ENCODE data around the gene E2F6. TPM values are rescaled to one million over a fixed set of nuclear protein-coding genes. Genes with fewer than 3 reads are reported as not detected.

The E2F6 gene
- total and polyA plus RNA-seq, 2 of the 4 experiments (the other 2 are of a cell fraction) = 8.2 to 10.9 TPM

DNA sequence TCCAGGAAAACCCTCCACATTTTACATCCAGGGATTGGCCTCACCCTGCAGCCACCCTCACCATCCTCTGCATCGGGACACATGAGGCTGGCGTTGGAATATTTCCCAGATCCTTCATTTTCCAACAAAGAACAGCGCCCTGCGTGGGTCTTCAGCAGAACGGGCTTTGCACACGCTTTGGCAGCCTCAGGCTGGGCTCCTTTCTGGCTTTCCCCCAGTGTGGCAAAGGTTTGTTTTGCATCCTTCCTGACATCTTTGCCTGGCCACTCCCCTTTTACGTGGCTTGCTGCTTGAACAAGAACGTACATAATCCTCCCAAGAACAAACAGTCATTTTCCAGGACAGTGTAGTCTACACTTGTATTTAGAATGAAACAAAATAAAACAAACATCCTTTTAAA lies 42.3 kb upstream of the E2F6 start:
- WGBS, 2 experiments (ENCODE audit: extremely low coverage in 2 of 2, insufficient read length in 1 of 2) = 71% methylated on average over 4 of the region's 8 CpGs; no CpG with 5 or more reads in 1 of the 2 experiments
- no peak overlapping the region for H2BK20ac ChIP-seq (ENCODE audit: low read depth, low read length)
- no peak overlapping the region for H3K23ac ChIP-seq (ENCODE audit: low read depth, low read length)
- H3K9me1 ChIP-seq (ENCODE audit: insufficient read depth, low read length) = no peaks in the 10 kb centered on the region; the same call in 1 of the 2 replicates
- no peak overlapping the region for H2AK5ac ChIP-seq (ENCODE audit: low read depth, low read length)
- no peak; the same call in 1 of the 2 replicates for ATAC-seq (ENCODE audit: low read depth)
- ChIA-PET CTCF (interaction anchor here (1.3 kb wide), 1 partner anchor 10 kb away, joined by 3 read pairs; no protein-coding TSS in a partner anchor), POLR2A (ENCODE audit: unreplicated experiment) (no interaction called here)
- H3K36me3 ChIP-seq (ENCODE audit: control insufficient read depth, insufficient read depth, low read length) = no peaks in the 10 kb centered on the region
- no peak overlapping the region for H3K4ac ChIP-seq (ENCODE audit: low read depth, low read length)
- no peak overlapping the region for H4K5ac ChIP-seq (ENCODE audit: low read depth, low read length)
- H3K27me3 ChIP-seq (ENCODE audit: control insufficient read depth, insufficient read depth, low read length) = peaks cover 28% of the 10 kb centered on the region
- H4K20me1 ChIP-seq (ENCODE audit: insufficient read depth, low read length) = no peaks in the 10 kb centered on the region
- BruUV-seq (replicated peaks) = no TSS peak
- H3K14ac ChIP-seq (replicated peaks; ENCODE audit: low read depth, low read length) = no peak overlapping the region
- peaks cover 4% of the 10 kb centered on the region; the same call in 1 of the 2 replicates for H3K9me3 ChIP-seq (ENCODE audit: control insufficient read depth, insufficient read depth, low read length)
- no peak overlapping the region for H4K91ac ChIP-seq (ENCODE audit: insufficient read depth, low read depth, low read length)
- H4K8ac ChIP-seq (ENCODE audit: low read depth in 2 of 2, low read length in 2 of 2) = no peak overlapping the region
- intact Hi-C loops (cut with micrococcal nuclease) = loop anchor here (10.0 kb wide), 1 partner anchor 1067 kb away; no protein-coding TSS in a partner anchor
- dilution Hi-C loops (cut with HindIII; ENCODE audit: low sequenced_read_pairs, unreplicated experiment) = no loop called here
- no peak overlapping the region for H2BK120ac ChIP-seq (ENCODE audit: low read depth, low read length)
- in situ Hi-C loops (cut with MboI; ENCODE audit: low sequenced_read_pairs) = no loop called here
- no peak overlapping the region for H2BK5ac ChIP-seq (ENCODE audit: low read depth, low read length, poor library complexity, severe bottlenecking)
- no peaks in the 10 kb centered on the region; the same call in 1 of the 2 replicates for H3K4me1 ChIP-seq (ENCODE audit: control insufficient read depth, insufficient read depth, low read length)
- no peak overlapping the region for H2AFZ ChIP-seq (replicated peaks; ENCODE audit: low read length, poor library complexity)
- no peak overlapping the region for H3K56ac ChIP-seq (ENCODE audit: extremely low read depth, insufficient read depth, low read length)
- H3K4me3 ChIP-seq (ENCODE audit: insufficient read depth, low read depth, low read length) = no peak overlapping the region
- H3K9ac ChIP-seq (ENCODE audit: low read depth, low read length) = no peak overlapping the region
- no peak overlapping the region for H3K4me2 ChIP-seq (ENCODE audit: low read depth, low read length)
- no peak overlapping the region for H2BK15ac ChIP-seq (ENCODE audit: low read depth, low read length)
- H3K27ac ChIP-seq (ENCODE audit: insufficient read depth, low read length) = no peak overlapping the region
- DNase-seq = no peak
- H3K18ac ChIP-seq (ENCODE audit: low read depth, low read length) = no peak overlapping the region
- no peak overlapping the region for H2AK9ac ChIP-seq (replicated peaks; ENCODE audit: low read depth, low read length, poor library complexity)
- H3K79me1 ChIP-seq (ENCODE audit: low read depth in 1 of 2, low read length in 2 of 2) = no peaks in the 10 kb centered on the region
- TF ChIP-seq, protein P1, sequence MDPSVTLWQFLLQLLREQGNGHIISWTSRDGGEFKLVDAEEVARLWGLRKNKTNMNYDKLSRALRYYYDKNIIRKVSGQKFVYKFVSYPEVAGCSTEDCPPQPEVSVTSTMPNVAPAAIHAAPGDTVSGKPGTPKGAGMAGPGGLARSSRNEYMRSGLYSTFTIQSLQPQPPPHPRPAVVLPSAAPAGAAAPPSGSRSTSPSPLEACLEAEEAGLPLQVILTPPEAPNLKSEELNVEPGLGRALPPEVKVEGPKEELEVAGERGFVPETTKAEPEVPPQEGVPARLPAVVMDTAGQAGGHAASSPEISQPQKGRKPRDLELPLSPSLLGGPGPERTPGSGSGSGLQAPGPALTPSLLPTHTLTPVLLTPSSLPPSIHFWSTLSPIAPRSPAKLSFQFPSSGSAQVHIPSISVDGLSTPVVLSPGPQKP (IDR thresholded peaks at IDR 0.05; ENCODE audit: borderline replicate concordance, low read depth, low read length) = no peak
- no peak for TF ChIP-seq NFE2L2 (IDR thresholded peaks at IDR 0.05; ENCODE audit: low read depth, low read length)
- TF ChIP-seq CEBPB (IDR thresholded peaks at IDR 0.05; ENCODE audit: low read depth, low read length) = no peak
- TF ChIP-seq RAD21 (IDR thresholded peaks at IDR 0.05; ENCODE audit: low read length) = no peak
- TF ChIP-seq, protein P2, sequence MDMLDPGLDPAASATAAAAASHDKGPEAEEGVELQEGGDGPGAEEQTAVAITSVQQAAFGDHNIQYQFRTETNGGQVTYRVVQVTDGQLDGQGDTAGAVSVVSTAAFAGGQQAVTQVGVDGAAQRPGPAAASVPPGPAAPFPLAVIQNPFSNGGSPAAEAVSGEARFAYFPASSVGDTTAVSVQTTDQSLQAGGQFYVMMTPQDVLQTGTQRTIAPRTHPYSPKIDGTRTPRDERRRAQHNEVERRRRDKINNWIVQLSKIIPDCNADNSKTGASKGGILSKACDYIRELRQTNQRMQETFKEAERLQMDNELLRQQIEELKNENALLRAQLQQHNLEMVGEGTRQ (IDR thresholded peaks at IDR 0.05; ENCODE audit: low read depth, low read length) = no peak
- no peak for TF ChIP-seq MAZ (IDR thresholded peaks at IDR 0.05; ENCODE audit: borderline replicate concordance, low read depth, low read length)
- no peak for TF ChIP-seq RFX5 (IDR thresholded peaks at IDR 0.05; ENCODE audit: low read depth, low read length)
- TF ChIP-seq RCOR1 (IDR thresholded peaks at IDR 0.05; ENCODE audit: insufficient replicate concordance, low read length) = no peak
- TF ChIP-seq SMC3 (IDR thresholded peaks at IDR 0.05; ENCODE audit: low read depth, low read length) = no peak
- TF ChIP-seq FOS (IDR thresholded peaks at IDR 0.05; ENCODE audit: low read depth, low read length) = no peak
- TF ChIP-seq BHLHE40 (IDR thresholded peaks at IDR 0.05; ENCODE audit: low read depth, low read length) = no peak
- TF ChIP-seq, protein P3, sequence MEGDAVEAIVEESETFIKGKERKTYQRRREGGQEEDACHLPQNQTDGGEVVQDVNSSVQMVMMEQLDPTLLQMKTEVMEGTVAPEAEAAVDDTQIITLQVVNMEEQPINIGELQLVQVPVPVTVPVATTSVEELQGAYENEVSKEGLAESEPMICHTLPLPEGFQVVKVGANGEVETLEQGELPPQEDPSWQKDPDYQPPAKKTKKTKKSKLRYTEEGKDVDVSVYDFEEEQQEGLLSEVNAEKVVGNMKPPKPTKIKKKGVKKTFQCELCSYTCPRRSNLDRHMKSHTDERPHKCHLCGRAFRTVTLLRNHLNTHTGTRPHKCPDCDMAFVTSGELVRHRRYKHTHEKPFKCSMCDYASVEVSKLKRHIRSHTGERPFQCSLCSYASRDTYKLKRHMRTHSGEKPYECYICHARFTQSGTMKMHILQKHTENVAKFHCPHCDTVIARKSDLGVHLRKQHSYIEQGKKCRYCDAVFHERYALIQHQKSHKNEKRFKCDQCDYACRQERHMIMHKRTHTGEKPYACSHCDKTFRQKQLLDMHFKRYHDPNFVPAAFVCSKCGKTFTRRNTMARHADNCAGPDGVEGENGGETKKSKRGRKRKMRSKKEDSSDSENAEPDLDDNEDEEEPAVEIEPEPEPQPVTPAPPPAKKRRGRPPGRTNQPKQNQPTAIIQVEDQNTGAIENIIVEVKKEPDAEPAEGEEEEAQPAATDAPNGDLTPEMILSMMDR (conservative IDR thresholded peaks at IDR 0.05; ENCODE audit: low read depth, low read length) = no peak
- no peak for TF ChIP-seq MXI1 (IDR thresholded peaks at IDR 0.05; ENCODE audit: borderline replicate concordance, low read depth, low read length)
